Mammary epithelial cell (primary cell): ENCODE results near the gene NTN4.

ENCODE experiments used
- EZH2 ChIP-seq: IDR thresholded peaks from 2 replicates; pipeline ENCODE4 v1.6.1; 2012; ENCODE audit warnings: low read length, inconsistent platforms, borderline replicate concordance
- TF ChIP-seq, protein P1 (sequence below), 2 donors: IDR thresholded peaks in 1 of 2; conservative IDR thresholded peaks in 1 of 2; 2 replicates each; pipeline ENCODE4 v1.5.1; 2011 to 2012; ENCODE audit warnings: inconsistent platforms in 2 of 2, low read length in 2 of 2, mild to moderate bottlenecking in 2 of 2, control low read depth in 1 of 2, low read depth in 1 of 2; ENCODE audit not compliant: insufficient read depth in 1 of 2; ENCODE audit errors: extremely low read depth in 1 of 2

GRCh38 chr12:95731519-95731958, 59.0 kb downstream of the NTN4 start:
- TF ChIP-seq, protein P1, sequence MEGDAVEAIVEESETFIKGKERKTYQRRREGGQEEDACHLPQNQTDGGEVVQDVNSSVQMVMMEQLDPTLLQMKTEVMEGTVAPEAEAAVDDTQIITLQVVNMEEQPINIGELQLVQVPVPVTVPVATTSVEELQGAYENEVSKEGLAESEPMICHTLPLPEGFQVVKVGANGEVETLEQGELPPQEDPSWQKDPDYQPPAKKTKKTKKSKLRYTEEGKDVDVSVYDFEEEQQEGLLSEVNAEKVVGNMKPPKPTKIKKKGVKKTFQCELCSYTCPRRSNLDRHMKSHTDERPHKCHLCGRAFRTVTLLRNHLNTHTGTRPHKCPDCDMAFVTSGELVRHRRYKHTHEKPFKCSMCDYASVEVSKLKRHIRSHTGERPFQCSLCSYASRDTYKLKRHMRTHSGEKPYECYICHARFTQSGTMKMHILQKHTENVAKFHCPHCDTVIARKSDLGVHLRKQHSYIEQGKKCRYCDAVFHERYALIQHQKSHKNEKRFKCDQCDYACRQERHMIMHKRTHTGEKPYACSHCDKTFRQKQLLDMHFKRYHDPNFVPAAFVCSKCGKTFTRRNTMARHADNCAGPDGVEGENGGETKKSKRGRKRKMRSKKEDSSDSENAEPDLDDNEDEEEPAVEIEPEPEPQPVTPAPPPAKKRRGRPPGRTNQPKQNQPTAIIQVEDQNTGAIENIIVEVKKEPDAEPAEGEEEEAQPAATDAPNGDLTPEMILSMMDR (conservative IDR thresholded peaks at IDR 0.05 in 1 of 2, IDR thresholded peaks at IDR 0.05 in 1 of 2; ENCODE audit: extremely low read depth in 1 of 2, insufficient read depth in 1 of 2, low read depth in 1 of 2, low read length in 2 of 2) = no peak
- TF ChIP-seq EZH2 = no peak
